Astrocyte (in vitro differentiated cells and primary cell): ENCODE results near the gene SLC44A2. TPM values are rescaled to one million over a fixed set of nuclear protein-coding genes. Genes with fewer than 3 reads are reported as not detected.
A peak's percentile ranks its signal among the peaks of the same experiment; 100 is the strongest.

Experiments
- DNase-seq: peaks from one replicate; pipeline ENCODE4 v3.0.0-alpha.2; 2010; ENCODE audit warnings: low read depth
- FAIRE-seq: peaks from 2 replicates; lab custom pipeline; 2011; peaks lifted over from hg19 to GRCh38; lab: Jason Lieb, UNC
- H2AFZ ChIP-seq: 2 replicates; pipeline ENCODE4 v1.6.0; 2012; ENCODE audit warnings: low read depth, low read length, inconsistent platforms
- H3K27ac ChIP-seq: 2 replicates; pipeline ENCODE4 v1.5.1; 2011; ENCODE audit warnings: low read depth, low read length, inconsistent platforms
- H3K27me3 ChIP-seq: 2 replicates; pipeline ENCODE4 v1.6.0; 2011; ENCODE audit warnings: low read length, inconsistent platforms; ENCODE audit not compliant: insufficient read depth
- H3K36me3 ChIP-seq: 2 replicates; pipeline ENCODE4 v1.5.1; 2011; ENCODE audit warnings: low read length, inconsistent platforms; ENCODE audit not compliant: insufficient read depth
- H3K4me1 ChIP-seq: 2 replicates; pipeline ENCODE4 v1.5.1; 2011; ENCODE audit warnings: low read length, inconsistent platforms; ENCODE audit not compliant: insufficient read depth
- H3K4me2 ChIP-seq: 2 replicates; pipeline ENCODE4 v1.6.0; 2012; ENCODE audit warnings: low read length, inconsistent platforms
- H3K4me3 ChIP-seq: 2 replicates; pipeline ENCODE4 v1.5.1; 2011; ENCODE audit warnings: low read depth, mild to moderate bottlenecking, low read length, inconsistent platforms; ENCODE audit not compliant: insufficient read depth
- H3K79me2 ChIP-seq: 2 replicates; pipeline ENCODE4 v1.6.0; 2012; ENCODE audit warnings: mild to moderate bottlenecking, low read length, inconsistent platforms; ENCODE audit not compliant: insufficient read depth
- H3K9ac ChIP-seq: 2 replicates; pipeline ENCODE4 v1.6.0; 2012; ENCODE audit warnings: mild to moderate bottlenecking, low read length, inconsistent platforms
- H3K9me3 ChIP-seq: 2 replicates; pipeline ENCODE4 v1.5.1; 2012; ENCODE audit warnings: low read depth, mild to moderate bottlenecking, low read length, inconsistent platforms; ENCODE audit not compliant: insufficient read depth
- H4K20me1 ChIP-seq: 2 replicates; pipeline ENCODE4 v1.6.0; 2012; ENCODE audit warnings: low read length, inconsistent platforms; ENCODE audit not compliant: insufficient read depth
- H3K27ac Mint-ChIP-seq: one replicate; pipeline ENCODE4 v1.8.0; 2021; ENCODE audit warnings: mild to moderate bottlenecking, mixed read lengths; ENCODE audit not compliant: unreplicated experiment
- H3K27me3 Mint-ChIP-seq: one replicate; pipeline ENCODE4 v1.8.0; 2021; ENCODE audit warnings: low read depth, mixed read lengths; ENCODE audit not compliant: unreplicated experiment
- H3K36me3 Mint-ChIP-seq: one replicate; pipeline ENCODE4 v1.8.0; 2021; ENCODE audit warnings: low read depth, mixed read lengths; ENCODE audit not compliant: unreplicated experiment
- H3K4me1 Mint-ChIP-seq: one replicate; pipeline ENCODE4 v1.8.0; 2021; ENCODE audit warnings: low read depth, mixed read lengths; ENCODE audit not compliant: unreplicated experiment
- H3K4me3 Mint-ChIP-seq: one replicate; pipeline ENCODE4 v1.8.0; 2021; ENCODE audit warnings: mild to moderate bottlenecking, moderate library complexity, mixed read lengths; ENCODE audit not compliant: unreplicated experiment
- H3K9me3 Mint-ChIP-seq: one replicate; pipeline ENCODE4 v1.8.0; 2021; ENCODE audit warnings: mild to moderate bottlenecking, mixed read lengths; ENCODE audit not compliant: unreplicated experiment
- EZH2 ChIP-seq: IDR thresholded peaks from 2 replicates; pipeline ENCODE4 v1.6.1; 2012; ENCODE audit warnings: mild to moderate bottlenecking, low read length, inconsistent platforms; ENCODE audit not compliant: insufficient read depth
- total RNA-seq: library from RNA; stranded (reverse); gene quantifications from 2 replicates; pipeline ENCODE4 v1.2.1, GENCODE V29; 2021
- TF ChIP-seq, protein P1 (sequence below): IDR thresholded peaks from 2 replicates; pipeline ENCODE4 v1.5.1; 2011; ENCODE audit warnings: low read depth, mild to moderate bottlenecking, inconsistent platforms, low read length, moderate library complexity; ENCODE audit not compliant: insufficient read depth

SLC44A2 gene
- total RNA-seq, 1 donor from 2014 or later, result 91.6 TPM

DNA sequence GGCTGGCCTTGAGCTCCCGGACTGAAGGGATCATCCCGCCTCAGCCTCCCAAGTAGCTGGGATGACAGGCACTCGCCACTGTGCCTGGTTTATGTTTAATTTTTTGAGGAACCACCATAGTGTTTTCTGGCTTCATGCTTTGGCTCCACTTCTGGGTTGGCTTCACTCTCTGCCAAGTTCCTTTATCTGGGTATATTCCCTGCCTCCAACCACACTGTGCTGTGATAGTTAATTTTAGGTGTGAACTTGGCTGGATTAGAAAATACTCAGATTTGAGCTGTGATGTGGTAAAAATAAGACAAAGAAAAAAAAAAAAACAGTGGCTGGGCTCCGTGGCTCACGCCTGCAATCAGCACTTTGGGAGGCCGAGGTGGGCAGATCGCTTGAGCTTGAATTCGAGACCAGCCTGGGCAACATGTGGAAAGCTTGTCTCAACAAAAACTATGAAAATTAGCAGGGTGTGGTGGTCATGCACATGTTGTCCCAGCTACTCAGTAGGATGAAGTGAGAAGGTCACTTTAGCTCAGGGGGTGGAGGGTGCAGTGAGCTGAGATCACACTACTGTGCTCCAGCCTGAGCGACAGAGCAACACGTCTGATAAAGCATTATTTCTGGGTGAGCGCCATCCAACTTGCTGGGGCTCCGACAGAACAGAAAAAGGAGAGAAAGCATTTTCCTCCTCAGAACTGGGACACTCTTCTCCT, 21.3 kb downstream of the SLC44A2 start:
- H3K9me3 ChIP-seq, result no peaks in the 10 kb centered on the region
- no peak overlapping the region for H3K4me3 Mint-ChIP-seq
- no peaks in the 10 kb centered on the region for H3K27me3 Mint-ChIP-seq
- FAIRE-seq (no peak), DNase-seq (no peak)
- no peak overlapping the region for H3K4me2 ChIP-seq
- H3K27ac Mint-ChIP-seq, result peak overlapping the region; percentile 26
- H2AFZ ChIP-seq, result no peak overlapping the region
- peaks cover 7% of the 10 kb centered on the region for H3K36me3 ChIP-seq
- TF ChIP-seq, protein P1, sequence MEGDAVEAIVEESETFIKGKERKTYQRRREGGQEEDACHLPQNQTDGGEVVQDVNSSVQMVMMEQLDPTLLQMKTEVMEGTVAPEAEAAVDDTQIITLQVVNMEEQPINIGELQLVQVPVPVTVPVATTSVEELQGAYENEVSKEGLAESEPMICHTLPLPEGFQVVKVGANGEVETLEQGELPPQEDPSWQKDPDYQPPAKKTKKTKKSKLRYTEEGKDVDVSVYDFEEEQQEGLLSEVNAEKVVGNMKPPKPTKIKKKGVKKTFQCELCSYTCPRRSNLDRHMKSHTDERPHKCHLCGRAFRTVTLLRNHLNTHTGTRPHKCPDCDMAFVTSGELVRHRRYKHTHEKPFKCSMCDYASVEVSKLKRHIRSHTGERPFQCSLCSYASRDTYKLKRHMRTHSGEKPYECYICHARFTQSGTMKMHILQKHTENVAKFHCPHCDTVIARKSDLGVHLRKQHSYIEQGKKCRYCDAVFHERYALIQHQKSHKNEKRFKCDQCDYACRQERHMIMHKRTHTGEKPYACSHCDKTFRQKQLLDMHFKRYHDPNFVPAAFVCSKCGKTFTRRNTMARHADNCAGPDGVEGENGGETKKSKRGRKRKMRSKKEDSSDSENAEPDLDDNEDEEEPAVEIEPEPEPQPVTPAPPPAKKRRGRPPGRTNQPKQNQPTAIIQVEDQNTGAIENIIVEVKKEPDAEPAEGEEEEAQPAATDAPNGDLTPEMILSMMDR, result no peak
- no peak for TF ChIP-seq EZH2
- no peak overlapping the region for H3K9ac ChIP-seq
- peaks cover 8% of the 10 kb centered on the region for H3K4me1 Mint-ChIP-seq
- peaks cover 10% of the 10 kb centered on the region for H4K20me1 ChIP-seq
- peaks cover 12% of the 10 kb centered on the region for H3K4me1 ChIP-seq
- no peaks in the 10 kb centered on the region for H3K27me3 ChIP-seq
- H3K9me3 Mint-ChIP-seq, result peaks cover 1% of the 10 kb centered on the region
- peaks cover 2% of the 10 kb centered on the region for H3K36me3 Mint-ChIP-seq
- no peak overlapping the region for H3K4me3 ChIP-seq
- H3K27ac ChIP-seq, result no peak overlapping the region
- H3K79me2 ChIP-seq, result no peaks in the 10 kb centered on the region

DNA sequence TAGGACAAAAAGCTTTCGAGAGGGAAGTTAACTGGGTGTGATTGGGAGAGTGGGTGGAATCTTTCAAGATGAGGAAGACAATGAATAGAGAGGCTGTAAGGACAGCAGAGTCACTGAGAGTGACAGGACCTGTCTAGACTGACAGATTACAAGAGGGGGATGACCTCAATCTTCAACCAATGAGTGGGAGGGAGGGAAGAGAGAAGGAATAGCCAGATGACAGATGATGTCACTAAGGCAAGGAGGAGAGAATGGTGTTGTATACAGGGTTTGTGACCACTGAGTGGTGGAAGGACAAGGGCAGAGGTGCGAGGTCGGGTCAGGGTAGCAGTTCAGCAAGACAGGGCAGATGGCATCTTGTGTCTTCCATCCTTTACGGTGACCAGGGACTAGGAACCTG, 23.0 kb downstream of the SLC44A2 start:
- Mint-ChIP-seq H3K4me1 (peaks cover 9% of the 10 kb centered on the region), H3K36me3 (peaks cover 4% of the 10 kb centered on the region), H3K9me3 (peaks cover 1% of the 10 kb centered on the region), H3K27ac (no peak overlapping the region), H3K4me3 (no peak overlapping the region), H3K27me3 (no peaks in the 10 kb centered on the region)
- H3K27me3 ChIP-seq, result no peaks in the 10 kb centered on the region
- peaks cover 6% of the 10 kb centered on the region for H4K20me1 ChIP-seq
- H3K4me2 ChIP-seq, result no peak overlapping the region
- FAIRE-seq (no peak), DNase-seq (no peak)
- no peak overlapping the region for H3K9ac ChIP-seq
- TF ChIP-seq EZH2, result no peak
- TF ChIP-seq, protein P1, result no peak
- no peaks in the 10 kb centered on the region for H3K9me3 ChIP-seq
- H3K27ac ChIP-seq, result no peak overlapping the region
- H3K4me1 ChIP-seq, result peaks cover 14% of the 10 kb centered on the region
- H2AFZ ChIP-seq, result no peak overlapping the region
- H3K36me3 ChIP-seq, result peaks cover under 1% of the 10 kb centered on the region
- no peak overlapping the region for H3K4me3 ChIP-seq
- peaks cover 9% of the 10 kb centered on the region for H3K79me2 ChIP-seq

DNA sequence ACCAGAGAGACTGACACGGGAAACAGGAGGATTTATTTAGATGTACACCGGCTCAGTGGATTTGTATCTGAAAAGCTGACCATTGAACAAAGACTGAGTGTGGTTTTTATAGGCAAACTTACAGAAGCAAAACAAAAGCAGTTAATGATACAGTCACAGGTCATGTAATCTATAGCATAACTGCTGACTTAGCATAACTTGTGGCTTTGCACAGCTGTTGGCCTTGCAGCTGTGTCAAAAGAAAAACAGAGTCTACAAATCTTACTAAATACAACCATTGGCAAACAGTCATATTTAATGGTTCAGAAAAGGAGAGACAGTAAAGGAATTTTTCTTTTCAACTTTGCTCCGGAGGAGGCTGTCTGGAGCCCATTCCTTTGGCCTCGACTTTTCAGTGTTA, 26.5 kb downstream of the SLC44A2 start:
- no peak overlapping the region for H3K9ac ChIP-seq
- Mint-ChIP-seq H3K27ac (no peak overlapping the region), H3K27me3 (no peaks in the 10 kb centered on the region), H3K4me1 (peaks cover 8% of the 10 kb centered on the region), H3K9me3 (no peaks in the 10 kb centered on the region), H3K36me3 (peaks cover 4% of the 10 kb centered on the region), H3K4me3 (peak overlapping the region; percentile 93)
- H3K27ac ChIP-seq, result no peak overlapping the region
- H3K36me3 ChIP-seq, result peaks cover under 1% of the 10 kb centered on the region
- H3K4me1 ChIP-seq, result peaks cover 13% of the 10 kb centered on the region
- no peak for FAIRE-seq
- no peak overlapping the region for H2AFZ ChIP-seq
- H3K27me3 ChIP-seq, result no peaks in the 10 kb centered on the region
- peaks cover 38% of the 10 kb centered on the region for H3K79me2 ChIP-seq
- no peak overlapping the region for H3K4me2 ChIP-seq
- no peaks in the 10 kb centered on the region for H3K9me3 ChIP-seq
- no peak for DNase-seq
- no peak overlapping the region for H3K4me3 ChIP-seq
- TF ChIP-seq, protein P1, result no peak
- no peak for TF ChIP-seq EZH2
- H4K20me1 ChIP-seq, result peaks cover 22% of the 10 kb centered on the region
